ENCODE data around the gene HIRIP3. TPM values are rescaled to one million over a fixed set of nuclear protein-coding genes. Genes with fewer than 3 reads are reported as not detected.

HIRIP3 gene
- total RNA-seq, 1 experiment from 2014 or later: 18.9 TPM

DNA sequence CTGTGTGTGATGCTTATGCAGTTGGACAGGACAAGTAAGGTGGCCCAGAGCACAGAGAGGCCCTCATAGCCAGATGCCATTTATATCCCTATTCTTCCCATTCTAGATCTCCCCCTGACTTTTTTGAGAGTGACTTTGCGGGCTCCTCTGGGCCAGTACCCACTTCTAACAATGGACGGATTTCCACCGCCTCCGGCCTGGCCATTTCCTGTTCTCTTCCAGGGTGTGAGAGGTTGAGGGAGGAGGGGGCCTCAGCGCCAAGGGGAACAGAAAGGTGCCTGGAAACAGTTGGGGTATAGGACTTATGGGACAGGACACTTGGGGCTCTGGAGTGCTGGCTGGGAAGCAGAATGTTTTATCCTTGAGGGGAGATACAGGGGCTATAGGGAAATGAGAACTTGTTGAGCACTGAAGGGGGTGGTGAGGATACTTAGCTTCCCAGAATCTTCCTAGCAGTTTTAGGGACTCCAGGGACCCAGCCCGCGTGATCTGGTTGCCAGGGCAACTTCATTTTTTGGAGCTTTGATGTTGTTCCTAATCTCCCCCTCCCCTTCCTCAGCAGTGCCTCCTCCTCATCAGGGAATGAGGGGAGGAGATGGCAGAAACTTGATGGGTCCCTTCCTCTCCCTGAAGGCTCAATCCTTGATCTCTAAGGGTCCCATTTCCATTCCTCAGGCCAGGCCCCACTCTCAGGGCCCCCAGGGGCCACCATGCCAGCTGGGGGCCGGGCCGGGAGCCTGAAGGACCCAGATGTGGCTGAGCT, 18.2 kb downstream of the HIRIP3 start:
- TF ChIP-seq E2F1 (CRISPR knock-in tag; IDR thresholded peaks at IDR 0.05) (no peak), ZNF416 (CRISPR knock-in tag; IDR thresholded peaks at IDR 0.05) (no peak), MLX (CRISPR knock-in tag; IDR thresholded peaks at IDR 0.05) (no peak), TCF7 (CRISPR knock-in tag; IDR thresholded peaks at IDR 0.05; ENCODE audit: low read depth) (no peak), SMAD3 (CRISPR knock-in tag; IDR thresholded peaks at IDR 0.05; ENCODE audit: borderline replicate concordance) (no peak), EMX1 (CRISPR knock-in tag; IDR thresholded peaks at IDR 0.05) (no peak)
- TF ChIP-seq, protein P1, sequence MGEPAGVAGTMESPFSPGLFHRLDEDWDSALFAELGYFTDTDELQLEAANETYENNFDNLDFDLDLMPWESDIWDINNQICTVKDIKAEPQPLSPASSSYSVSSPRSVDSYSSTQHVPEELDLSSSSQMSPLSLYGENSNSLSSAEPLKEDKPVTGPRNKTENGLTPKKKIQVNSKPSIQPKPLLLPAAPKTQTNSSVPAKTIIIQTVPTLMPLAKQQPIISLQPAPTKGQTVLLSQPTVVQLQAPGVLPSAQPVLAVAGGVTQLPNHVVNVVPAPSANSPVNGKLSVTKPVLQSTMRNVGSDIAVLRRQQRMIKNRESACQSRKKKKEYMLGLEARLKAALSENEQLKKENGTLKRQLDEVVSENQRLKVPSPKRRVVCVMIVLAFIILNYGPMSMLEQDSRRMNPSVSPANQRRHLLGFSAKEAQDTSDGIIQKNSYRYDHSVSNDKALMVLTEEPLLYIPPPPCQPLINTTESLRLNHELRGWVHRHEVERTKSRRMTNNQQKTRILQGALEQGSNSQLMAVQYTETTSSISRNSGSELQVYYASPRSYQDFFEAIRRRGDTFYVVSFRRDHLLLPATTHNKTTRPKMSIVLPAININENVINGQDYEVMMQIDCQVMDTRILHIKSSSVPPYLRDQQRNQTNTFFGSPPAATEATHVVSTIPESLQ (CRISPR knock-in tag; IDR thresholded peaks at IDR 0.05): no peak
- Mint-ChIP-seq H3K4me3 (no peak overlapping the region), H3K36me3 (peaks cover 44% of the 10 kb centered on the region), H3K27ac (no peak overlapping the region), H3K27me3 (ENCODE audit: low read depth) (peaks cover 12% of the 10 kb centered on the region), H3K9me3 (peaks cover 12% of the 10 kb centered on the region), H3K4me1 (peaks cover 27% of the 10 kb centered on the region)
- DNase-seq (ENCODE audit: low spot score): no peak
- ChIA-PET POLR2A (no interaction called here), CTCF (interaction anchor here (0.6 to 5.5 kb wide), 6 partner anchors 24 to 135 kb away, joined by 3 to 36 read pairs (median 4); partner anchors contain the start of gene TLCD3B)
- ATAC-seq: no peak

DNA sequence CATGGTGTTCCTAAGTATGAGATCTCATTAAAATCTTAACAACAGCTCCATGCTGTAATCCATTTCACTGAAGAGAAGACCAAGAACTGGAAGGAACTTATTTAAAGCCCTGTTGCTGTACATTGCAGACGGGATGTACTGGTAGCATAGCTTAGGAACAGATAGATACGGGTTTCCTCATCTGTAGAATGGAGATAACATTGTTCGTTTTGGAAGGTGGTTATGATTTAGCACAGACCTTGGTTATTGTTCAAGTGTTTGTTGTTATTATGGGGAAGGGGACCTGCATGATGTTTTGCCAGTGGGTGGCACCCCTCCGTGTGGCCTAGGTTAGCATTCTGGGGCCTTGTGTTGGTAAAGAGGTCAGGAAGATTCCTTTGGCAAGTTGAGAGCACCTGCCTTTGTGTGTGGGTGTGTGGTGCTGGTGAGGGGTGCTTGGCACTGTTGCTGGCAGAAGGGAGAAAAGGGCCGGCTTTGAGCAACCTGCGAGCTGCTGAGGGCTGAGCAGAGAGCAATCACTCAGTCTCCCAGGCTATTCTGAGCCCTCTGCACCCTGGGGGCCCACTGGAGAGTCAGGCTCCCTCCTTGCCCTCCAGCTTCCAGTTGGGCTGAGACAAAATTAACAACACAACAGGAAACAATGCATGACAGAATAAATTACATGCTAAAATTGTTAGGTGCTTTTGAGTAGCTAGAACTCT, 19.5 kb downstream of the HIRIP3 start:
- TF ChIP-seq JUN (CRISPR knock-in tag; IDR thresholded peaks at IDR 0.05) (no peak), ZNF423 (CRISPR knock-in tag; IDR thresholded peaks at IDR 0.05) (0 out of 2 replicates have a peak, but pooled peaks have one; percentile 6), ATF1 (CRISPR knock-in tag; IDR thresholded peaks at IDR 0.05) (no peak), MYBL2 (CRISPR knock-in tag; IDR thresholded peaks at IDR 0.05) (no peak)
- TF ChIP-seq, protein P2, sequence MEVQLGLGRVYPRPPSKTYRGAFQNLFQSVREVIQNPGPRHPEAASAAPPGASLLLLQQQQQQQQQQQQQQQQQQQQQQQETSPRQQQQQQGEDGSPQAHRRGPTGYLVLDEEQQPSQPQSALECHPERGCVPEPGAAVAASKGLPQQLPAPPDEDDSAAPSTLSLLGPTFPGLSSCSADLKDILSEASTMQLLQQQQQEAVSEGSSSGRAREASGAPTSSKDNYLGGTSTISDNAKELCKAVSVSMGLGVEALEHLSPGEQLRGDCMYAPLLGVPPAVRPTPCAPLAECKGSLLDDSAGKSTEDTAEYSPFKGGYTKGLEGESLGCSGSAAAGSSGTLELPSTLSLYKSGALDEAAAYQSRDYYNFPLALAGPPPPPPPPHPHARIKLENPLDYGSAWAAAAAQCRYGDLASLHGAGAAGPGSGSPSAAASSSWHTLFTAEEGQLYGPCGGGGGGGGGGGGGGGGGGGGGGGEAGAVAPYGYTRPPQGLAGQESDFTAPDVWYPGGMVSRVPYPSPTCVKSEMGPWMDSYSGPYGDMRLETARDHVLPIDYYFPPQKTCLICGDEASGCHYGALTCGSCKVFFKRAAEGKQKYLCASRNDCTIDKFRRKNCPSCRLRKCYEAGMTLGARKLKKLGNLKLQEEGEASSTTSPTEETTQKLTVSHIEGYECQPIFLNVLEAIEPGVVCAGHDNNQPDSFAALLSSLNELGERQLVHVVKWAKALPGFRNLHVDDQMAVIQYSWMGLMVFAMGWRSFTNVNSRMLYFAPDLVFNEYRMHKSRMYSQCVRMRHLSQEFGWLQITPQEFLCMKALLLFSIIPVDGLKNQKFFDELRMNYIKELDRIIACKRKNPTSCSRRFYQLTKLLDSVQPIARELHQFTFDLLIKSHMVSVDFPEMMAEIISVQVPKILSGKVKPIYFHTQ (CRISPR knock-in tag; IDR thresholded peaks at IDR 0.05): no peak
- peaks cover 27% of the 10 kb centered on the region for H3K4me1 Mint-ChIP-seq
- H3K27me3 Mint-ChIP-seq (ENCODE audit: low read depth): peaks cover 21% of the 10 kb centered on the region
- peaks cover 17% of the 10 kb centered on the region for H3K9me3 Mint-ChIP-seq
- no peak for ATAC-seq
- peaks cover 45% of the 10 kb centered on the region for H3K36me3 Mint-ChIP-seq
- ChIA-PET POLR2A (interaction anchor here (0.7 to 3.2 kb wide), 2 partner anchors 14 to 76 kb away, joined by 3 to 14 read pairs; partner anchors contain the start of genes ASPHD1 and SEZ6L2), CTCF (interaction anchor here (0.6 to 5.5 kb wide), 10 partner anchors 25 to 266 kb away, joined by 3 to 36 read pairs (median 4); partner anchors contain the start of gene TLCD3B)
- DNase-seq (ENCODE audit: low spot score): no peak
- peak overlapping the region; percentile 92 for H3K4me3 Mint-ChIP-seq
- peak overlapping the region; percentile 51; the same call in 1 of the 2 replicates for H3K27ac Mint-ChIP-seq

GRCh38 chr16:29975134-29975538, 20.3 kb downstream of the HIRIP3 start:
- Mint-ChIP-seq H3K4me3 (peak overlapping the region; percentile 92), H3K36me3 (peaks cover 44% of the 10 kb centered on the region), H3K27me3 (ENCODE audit: low read depth) (peaks cover 21% of the 10 kb centered on the region), H3K9me3 (peaks cover 17% of the 10 kb centered on the region), H3K4me1 (peaks cover 27% of the 10 kb centered on the region), H3K27ac (peak overlapping the region; percentile 8; the same call in 1 of the 2 replicates)
- CTCF ChIA-PET: interaction anchor here (1.1 to 5.5 kb wide), 6 partner anchors 14 to 127 kb away, joined by 3 to 36 read pairs (median 6); partner anchors contain the start of gene TLCD3B
- ATAC-seq (no peak), DNase-seq (ENCODE audit: low spot score) (no peak)
- POLR2A ChIA-PET: interaction anchor here (3.2 kb wide), 1 partner anchor 75 kb away, joined by 14 read pairs; the partner anchor contains the start of genes ASPHD1 and SEZ6L2
- no peak for TF ChIP-seq ELF4 (CRISPR knock-in tag; IDR thresholded peaks at IDR 0.05; ENCODE audit: low read depth)
- peak; percentile 90; the same call in 1 of the 2 replicates for TF ChIP-seq ESRRA (CRISPR knock-in tag; IDR thresholded peaks at IDR 0.05; ENCODE audit: borderline replicate concordance)

Measured in WTC11 (cell line).